Subcutaneous abdominal adipose tissue (tissue), 5 donors: Measurements from ENCODE around the gene ABHD1.

Experiments
- H3K27ac ChIP-seq: one replicate; pipeline ENCODE4 v1.7.0; 2013; ENCODE audit warnings: low read depth, mild to moderate bottlenecking, inconsistent platforms, low read length, moderate library complexity
- H3K27me3 ChIP-seq, 5 donors: one replicate each; pipeline ENCODE4 v1.7.0; 2013; ENCODE audit warnings: low read length in 5 of 5, inconsistent platforms in 1 of 5; ENCODE audit not compliant: control insufficient read depth in 5 of 5, insufficient read depth in 4 of 5
- H3K36me3 ChIP-seq, 5 donors: one replicate each; pipeline ENCODE4 v1.7.0; 2013; ENCODE audit warnings: low read length in 5 of 5; ENCODE audit not compliant: control insufficient read depth in 5 of 5, insufficient read depth in 5 of 5
- H3K4me1 ChIP-seq, 5 donors: one replicate each; pipeline ENCODE4 v1.7.0; 2013; ENCODE audit warnings: low read length in 5 of 5, mild to moderate bottlenecking in 3 of 5, moderate library complexity in 1 of 5; ENCODE audit not compliant: control insufficient read depth in 5 of 5, insufficient read depth in 5 of 5
- H3K4me3 ChIP-seq, 5 donors: one replicate each; pipeline ENCODE4 v1.7.0; 2013; ENCODE audit warnings: low read length in 5 of 5, low read depth in 1 of 5
- H3K9ac ChIP-seq, 5 donors: one replicate each; pipeline ENCODE4 v1.7.0; 2013; ENCODE audit warnings: low read length in 5 of 5, mild to moderate bottlenecking in 4 of 5, moderate library complexity in 3 of 5
- H3K9me3 ChIP-seq, 5 donors: one replicate each; pipeline ENCODE4 v1.7.0; 2013; ENCODE audit warnings: low read length in 5 of 5; ENCODE audit not compliant: control insufficient read depth in 5 of 5
- donor health status: healthy.
- donor health status: healthy.
- donor health status: healthy.
- donor health status: healthy.
- donor health status: healthy.

Gene ABHD1

DNA sequence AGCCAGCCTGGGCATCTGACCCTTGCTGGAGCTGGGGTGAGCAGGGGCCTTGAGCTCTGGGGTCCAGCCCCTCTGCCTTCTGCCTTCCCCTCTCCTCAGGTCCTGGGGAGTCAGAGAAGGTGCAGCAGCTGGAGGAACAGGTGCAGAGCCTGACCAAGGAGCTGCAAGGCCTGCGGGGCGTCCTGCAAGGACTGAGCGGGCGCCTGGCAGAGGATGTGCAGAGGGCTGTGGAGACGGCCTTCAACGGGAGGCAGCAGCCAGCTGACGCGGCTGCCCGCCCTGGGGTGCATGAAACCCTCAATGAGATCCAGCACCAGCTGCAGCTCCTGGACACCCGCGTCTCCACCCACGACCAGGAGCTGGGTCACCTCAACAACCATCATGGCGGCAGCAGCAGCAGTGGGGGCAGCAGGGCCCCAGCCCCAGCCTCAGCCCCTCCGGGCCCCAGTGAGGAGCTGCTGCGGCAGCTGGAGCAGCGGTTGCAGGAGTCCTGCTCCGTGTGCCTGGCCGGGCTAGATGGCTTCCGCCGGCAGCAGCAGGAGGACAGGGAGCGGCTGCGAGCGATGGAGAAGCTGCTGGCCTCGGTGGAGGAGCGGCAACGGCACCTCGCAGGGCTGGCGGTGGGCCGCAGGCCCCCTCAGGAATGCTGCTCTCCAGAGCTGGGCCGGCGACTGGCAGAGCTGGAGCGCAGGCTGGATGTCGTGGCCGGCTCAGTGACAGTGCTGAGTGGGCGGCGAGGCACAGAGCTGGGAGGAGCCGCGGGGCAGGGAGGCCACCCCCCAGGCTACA lies 41.4 kb upstream of the ABHD1 start:
- no peak overlapping the region for H3K9ac ChIP-seq
- H3K27ac ChIP-seq: no peak overlapping the region
- H3K4me3 ChIP-seq: no peak overlapping the region
- no peaks in the 10 kb centered on the region for H3K9me3 ChIP-seq
- peaks cover 2 to 69% (median 60%) of the 10 kb centered on the region in 5 donors for H3K4me1 ChIP-seq
- H3K36me3 ChIP-seq: no peaks in the 10 kb centered on the region
- H3K27me3 ChIP-seq: no peaks in the 10 kb centered on the region

DNA sequence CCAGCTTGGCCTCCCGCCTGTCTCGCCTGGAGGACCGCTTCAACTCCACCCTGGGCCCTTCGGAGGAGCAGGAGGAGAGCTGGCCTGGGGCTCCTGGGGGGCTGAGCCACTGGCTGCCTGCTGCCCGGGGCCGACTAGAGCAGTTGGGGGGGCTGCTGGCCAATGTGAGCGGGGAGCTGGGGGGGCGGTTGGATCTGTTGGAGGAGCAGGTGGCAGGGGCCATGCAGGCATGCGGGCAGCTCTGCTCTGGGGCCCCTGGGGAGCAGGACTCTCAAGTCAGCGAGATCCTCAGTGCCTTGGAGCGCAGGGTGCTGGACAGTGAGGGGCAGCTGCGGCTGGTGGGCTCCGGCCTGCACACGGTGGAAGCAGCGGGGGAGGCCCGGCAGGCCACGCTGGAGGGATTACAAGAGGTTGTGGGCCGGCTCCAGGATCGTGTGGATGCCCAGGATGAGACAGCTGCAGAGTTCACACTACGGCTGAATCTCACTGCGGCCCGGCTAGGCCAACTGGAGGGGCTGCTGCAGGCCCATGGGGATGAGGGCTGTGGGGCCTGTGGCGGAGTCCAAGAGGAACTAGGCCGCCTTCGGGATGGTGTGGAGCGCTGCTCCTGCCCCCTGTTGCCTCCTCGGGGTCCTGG lies 40.7 kb upstream of the ABHD1 start:
- Histone ChIP-seq H3K4me3 (no peak overlapping the region), H3K27ac (no peak overlapping the region), H3K4me1 (peaks cover 2 to 70% (median 63%) of the 10 kb centered on the region in 5 donors), H3K9me3 (no peaks in the 10 kb centered on the region), H3K9ac (no peak overlapping the region), H3K36me3 (no peaks in the 10 kb centered on the region), H3K27me3 (no peaks in the 10 kb centered on the region)

DNA sequence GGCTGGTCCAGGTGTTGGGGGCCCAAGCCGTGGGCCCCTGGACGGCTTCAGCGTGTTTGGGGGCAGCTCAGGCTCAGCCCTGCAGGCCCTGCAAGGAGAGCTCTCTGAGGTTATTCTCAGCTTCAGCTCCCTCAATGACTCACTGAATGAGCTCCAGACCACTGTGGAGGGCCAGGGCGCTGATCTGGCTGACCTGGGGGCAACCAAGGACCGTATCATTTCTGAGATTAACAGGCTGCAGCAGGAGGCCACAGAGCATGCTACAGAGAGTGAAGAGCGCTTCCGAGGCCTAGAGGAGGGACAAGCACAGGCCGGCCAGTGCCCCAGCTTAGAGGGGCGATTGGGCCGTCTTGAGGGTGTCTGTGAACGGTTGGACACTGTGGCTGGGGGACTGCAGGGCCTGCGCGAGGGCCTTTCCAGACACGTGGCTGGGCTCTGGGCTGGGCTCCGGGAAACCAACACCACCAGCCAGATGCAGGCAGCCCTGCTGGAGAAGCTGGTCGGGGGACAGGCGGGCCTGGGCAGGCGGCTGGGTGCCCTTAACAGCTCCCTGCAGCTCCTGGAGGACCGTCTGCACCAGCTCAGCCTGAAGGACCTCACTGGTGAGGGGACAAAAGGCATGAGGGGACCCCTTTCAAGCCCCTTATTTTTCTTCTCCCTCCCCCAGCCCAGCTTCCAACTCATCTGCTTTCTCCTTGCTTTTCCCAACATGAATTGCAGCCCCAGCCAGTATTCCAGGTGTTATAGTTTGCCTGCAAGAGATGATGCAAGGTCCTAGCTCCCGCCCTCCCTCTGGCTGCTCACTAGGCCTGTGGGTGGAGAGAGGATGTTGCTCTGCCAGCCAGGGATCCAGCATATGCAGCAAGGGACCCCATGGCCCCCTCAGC lies 40.0 kb upstream of the ABHD1 start:
- Histone ChIP-seq H3K4me1 (peaks cover 2 to 63% (median 57%) of the 10 kb centered on the region in 5 donors), H3K36me3 (no peaks in the 10 kb centered on the region), H3K27me3 (no peaks in the 10 kb centered on the region), H3K9ac (no peak overlapping the region), H3K9me3 (no peaks in the 10 kb centered on the region), H3K27ac (no peak overlapping the region), H3K4me3 (no peak overlapping the region)

DNA sequence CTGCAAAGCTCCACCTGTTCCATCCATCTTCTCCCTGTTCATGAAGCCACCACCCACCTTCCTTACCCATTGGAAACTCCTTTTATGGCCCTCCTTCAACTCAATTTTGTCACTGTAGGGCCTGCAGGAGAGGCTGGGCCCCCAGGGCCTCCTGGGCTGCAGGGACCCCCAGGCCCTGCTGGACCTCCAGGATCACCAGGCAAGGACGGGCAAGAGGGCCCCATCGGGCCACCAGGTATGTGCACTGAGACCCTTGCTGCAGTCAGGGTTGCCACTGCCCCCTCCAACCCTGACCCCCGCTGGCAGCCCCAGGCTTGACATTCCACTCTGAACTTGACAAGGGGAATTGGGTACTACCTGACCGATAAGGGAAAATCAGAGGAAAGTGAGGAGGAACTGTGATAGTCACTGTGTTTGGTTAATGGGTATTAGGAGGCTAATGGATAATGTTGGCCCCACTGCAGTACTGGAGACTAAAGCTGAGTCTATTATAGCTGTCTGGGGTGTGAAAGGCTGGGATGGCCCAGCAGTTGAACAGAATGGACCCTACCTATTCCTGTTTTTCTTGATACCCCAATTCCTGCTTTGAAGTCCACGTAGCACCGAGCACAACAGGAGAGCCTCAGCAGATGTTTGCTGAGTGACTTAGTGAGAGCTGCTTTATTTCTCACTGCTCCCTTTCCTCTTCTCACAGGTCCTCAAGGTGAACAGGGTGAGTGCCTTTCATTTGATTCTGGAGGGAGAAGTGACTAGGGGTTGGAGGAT lies 39.1 kb upstream of the ABHD1 start:
- Histone ChIP-seq H3K36me3 (no peaks in the 10 kb centered on the region), H3K9ac (no peak overlapping the region), H3K4me1 (peaks cover 2 to 54% (median 49%) of the 10 kb centered on the region in 5 donors), H3K4me3 (no peak overlapping the region), H3K27me3 (no peaks in the 10 kb centered on the region), H3K9me3 (no peaks in the 10 kb centered on the region), H3K27ac (no peak overlapping the region)

DNA sequence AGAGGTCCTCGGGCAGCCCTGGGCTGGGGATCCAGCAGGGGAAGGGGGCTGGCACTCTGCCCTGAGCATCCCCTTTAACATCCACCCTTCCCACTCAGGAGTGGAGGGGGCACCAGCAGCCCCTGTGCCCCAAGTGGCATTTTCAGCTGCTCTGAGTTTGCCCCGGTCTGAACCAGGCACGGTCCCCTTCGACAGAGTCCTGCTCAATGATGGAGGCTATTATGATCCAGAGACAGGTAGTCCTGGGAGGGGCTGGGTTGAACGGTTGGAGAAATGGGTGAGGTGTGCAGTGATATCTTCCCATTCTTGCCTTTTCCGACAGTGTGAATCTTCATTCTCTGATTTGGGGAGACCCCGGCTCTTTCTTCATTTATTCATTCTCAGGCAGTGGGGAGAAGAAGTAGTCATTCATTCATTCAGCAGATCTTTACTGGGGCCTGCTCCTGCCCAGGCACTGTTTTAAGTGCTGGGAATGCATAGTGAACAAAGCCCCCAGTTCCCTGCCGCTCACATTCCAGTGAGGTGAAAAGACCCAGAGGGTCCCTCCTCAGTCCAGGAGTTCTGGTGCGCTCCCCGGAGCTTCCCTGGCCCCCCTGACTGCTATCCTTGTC lies 38.4 kb upstream of the ABHD1 start:
- peak overlapping the region; percentile 79 for H3K27ac ChIP-seq
- H3K4me1 ChIP-seq: peaks cover 2 to 48% (median 42%) of the 10 kb centered on the region in 5 donors
- H3K27me3 ChIP-seq: no peaks in the 10 kb centered on the region
- H3K4me3 ChIP-seq: peak overlapping the region in 4 of 5 donors; percentile 70 to 83 (median 74)
- H3K9me3 ChIP-seq: no peaks in the 10 kb centered on the region
- no peaks in the 10 kb centered on the region for H3K36me3 ChIP-seq
- H3K9ac ChIP-seq: peak overlapping the region in 4 of 5 donors; percentile 72 to 84 (median 78)

DNA sequence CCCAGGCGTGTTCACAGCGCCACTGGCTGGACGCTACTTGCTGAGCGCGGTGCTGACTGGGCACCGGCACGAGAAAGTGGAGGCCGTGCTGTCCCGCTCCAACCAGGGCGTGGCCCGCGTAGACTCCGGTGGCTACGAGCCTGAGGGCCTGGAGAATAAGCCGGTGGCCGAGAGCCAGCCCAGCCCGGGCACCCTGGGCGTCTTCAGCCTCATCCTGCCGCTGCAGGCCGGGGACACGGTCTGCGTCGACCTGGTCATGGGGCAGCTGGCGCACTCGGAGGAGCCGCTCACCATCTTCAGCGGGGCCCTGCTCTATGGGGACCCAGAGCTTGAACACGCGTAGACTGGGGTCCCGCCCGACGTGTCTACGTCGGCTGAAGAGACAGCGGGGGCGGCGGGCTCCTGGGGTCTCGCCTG lies 37.9 kb upstream of the ABHD1 start:
- Histone ChIP-seq H3K9me3 (no peaks in the 10 kb centered on the region), H3K27me3 (no peaks in the 10 kb centered on the region), H3K27ac (peak overlapping the region; percentile 79), H3K9ac (peak overlapping the region in 4 of 5 donors; percentile 72 to 84 (median 78)), H3K4me1 (peaks cover 2 to 42% (median 37%) of the 10 kb centered on the region in 5 donors), H3K4me3 (peak overlapping the region in 4 of 5 donors; percentile 70 to 83 (median 74)), H3K36me3 (no peaks in the 10 kb centered on the region)

DNA sequence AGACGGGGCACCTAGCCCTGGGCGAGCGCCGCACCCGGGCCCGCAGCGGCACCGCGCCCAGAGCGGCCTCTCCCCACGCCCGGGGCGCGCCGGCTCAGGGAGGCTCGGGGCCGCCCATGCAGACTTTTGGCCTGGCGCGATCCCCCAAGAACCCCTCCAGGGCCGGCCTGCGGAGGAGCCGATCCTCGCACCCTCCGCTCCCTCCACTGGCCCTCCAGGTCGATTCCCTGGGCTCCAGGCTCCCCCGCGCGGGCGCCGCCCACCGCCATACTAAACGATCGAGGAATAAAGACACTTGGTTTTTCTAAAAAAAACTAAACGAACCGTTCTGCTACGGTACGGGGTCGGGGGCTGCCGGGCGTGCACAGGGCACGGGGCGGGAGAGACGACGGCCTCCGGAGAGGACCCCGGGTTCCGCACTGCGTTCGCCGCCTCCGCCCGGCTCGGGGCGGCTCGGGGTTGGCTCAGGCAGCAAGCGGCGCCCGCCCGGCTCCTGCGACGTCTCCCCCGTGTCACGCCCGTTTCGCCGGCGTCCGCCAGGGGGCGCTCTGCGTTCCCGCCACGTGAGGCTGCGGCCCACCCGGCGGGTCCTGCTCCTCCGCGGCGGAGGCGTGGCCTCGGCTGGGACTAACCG lies 37.4 kb upstream of the ABHD1 start:
- Histone ChIP-seq H3K4me3 (peak overlapping the region in 4 of 5 donors; percentile 72 to 83 (median 76)), H3K9me3 (no peaks in the 10 kb centered on the region), H3K27ac (peak overlapping the region; percentile 79), H3K4me1 (peaks cover 2 to 37% (median 32%) of the 10 kb centered on the region in 5 donors), H3K36me3 (no peaks in the 10 kb centered on the region), H3K9ac (peak overlapping the region in 4 of 5 donors; percentile 66 to 84 (median 76)), H3K27me3 (no peaks in the 10 kb centered on the region)

DNA sequence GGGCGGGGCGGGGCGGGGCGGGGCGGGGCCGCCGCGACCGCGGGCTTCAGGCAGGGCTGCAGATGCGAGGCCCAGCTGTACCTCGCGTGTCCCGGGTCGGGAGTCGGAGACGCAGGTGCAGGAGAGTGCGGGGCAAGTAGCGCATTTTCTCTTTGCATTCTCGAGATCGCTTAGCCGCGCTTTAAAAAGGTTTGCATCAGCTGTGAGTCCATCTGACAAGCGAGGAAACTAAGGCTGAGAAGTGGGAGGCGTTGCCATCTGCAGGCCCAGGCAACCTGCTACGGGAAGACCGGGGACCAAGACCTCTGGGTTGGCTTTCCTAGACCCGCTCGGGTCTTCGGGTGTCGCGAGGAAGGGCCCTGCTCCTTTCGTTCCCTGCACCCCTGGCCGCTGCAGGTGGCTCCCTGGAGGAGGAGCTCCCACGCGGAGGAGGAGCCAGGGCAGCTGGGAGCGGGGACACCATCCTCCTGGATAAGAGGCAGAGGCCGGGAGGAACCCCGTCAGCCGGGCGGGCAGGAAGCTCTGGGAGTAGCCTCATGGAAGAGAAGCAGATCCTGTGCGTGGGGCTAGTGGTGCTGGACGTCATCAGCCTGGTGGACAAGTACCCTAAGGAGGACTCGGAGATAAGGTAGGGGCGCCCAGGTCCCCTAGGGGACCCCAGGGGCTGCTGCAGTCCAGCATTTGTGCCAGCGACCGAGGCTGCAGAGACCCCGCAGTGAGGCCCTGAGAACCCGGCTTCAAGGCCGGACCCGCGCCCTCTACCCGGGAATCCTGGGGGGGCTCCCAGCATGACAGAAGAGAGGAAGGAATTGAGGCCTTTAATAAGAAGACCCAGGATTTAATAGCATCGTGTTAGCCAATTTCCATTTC lies 36.7 kb upstream of the ABHD1 start, which contains the start of gene KHK:
TSS of gene KHK (plus strand) at position 49 of the 870 bp plus-strand sequence. CDS start at position 537, 488 bp downstream.
- Histone ChIP-seq H3K4me3 (peak within 1 kb of the TSS; percentile 75 to 87 (median 79)), H3K9ac (peak within 1 kb of the TSS in 4 of 5 donors; percentile 72 to 84 (median 78)), H3K27me3 (no peaks in the 10 kb centered on the region), H3K4me1 (peaks cover 2 to 30% (median 24%) of the 10 kb centered on the region in 5 donors), H3K27ac (peak within 1 kb of the TSS; percentile 79), H3K36me3 (no peaks in the 10 kb centered on the region), H3K9me3 (no peaks in the 10 kb centered on the region)
